GM12878 (cell line): ENCODE results near the gene GTF2IRD1. TPM values are rescaled to one million over a fixed set of nuclear protein-coding genes. Genes with fewer than 3 reads are reported as not detected.

Experiments
- ATAC-seq: fragments of 200-7000 bp; cut with Tn5 transposase; 3 replicates; pipeline ENCODE4 v1.9.1; 2020; ENCODE audit warnings: mild to moderate bottlenecking, moderate library complexity
- BruUV-seq: library from RNA; stranded (reverse); fragments of 400-500 nt; replicated peaks from 2 replicates; lab custom pipeline; 2021; lab: Mats Ljungman, UMichigan
- CTCF ChIA-PET: fragments of 300-600 bp; sonication (Branson Sonifier 250); formaldehyde crosslinking; extraction: SDS; loops from one replicate; lab custom pipeline; 2021; ENCODE audit warnings: inconsistent platforms; lab: Yijun Ruan, JAX
- POLR2A ChIA-PET: fragments of 350-600 bp; formaldehyde crosslinking; extraction: SDS; loops from one replicate; lab custom pipeline; 2021; ENCODE audit warnings: inconsistent platforms; lab: Charles Lee
- RAD21 ChIA-PET: fragments of 300-600 bp; sonication (Branson Sonifier 250); formaldehyde crosslinking; loops from one replicate; lab custom pipeline; 2023; ENCODE audit warnings: antibody characterized with exemption; ENCODE audit not compliant: unreplicated experiment; lab: Charles Lee
- SMC1A ChIA-PET: fragments of 300-600 bp; sonication (Branson Sonifier 250); formaldehyde crosslinking; loops from one replicate; lab custom pipeline; 2023; ENCODE audit not compliant: unreplicated experiment, uncharacterized antibody; lab: Charles Lee
- DNase-seq: peaks from one replicate; pipeline ENCODE4 v3.0.0-alpha.2; 2011; ENCODE audit warnings: low read depth, low spot score
- FAIRE-seq: peaks from 3 replicates; lab custom pipeline; 2011; peaks lifted over from hg19 to GRCh38; lab: Jason Lieb, UNC
- H2AFZ ChIP-seq: 2 replicates; pipeline ENCODE4 v1.6.0; 2011; ENCODE audit warnings: low read depth, low read length, control low read depth; ENCODE audit not compliant: control insufficient read depth
- H3K27ac ChIP-seq: 2 replicates; pipeline ENCODE4 v1.5.1; 2011; ENCODE audit warnings: control low read depth; ENCODE audit not compliant: control insufficient read depth, insufficient read depth
- H3K27me3 ChIP-seq, 2 experiments: replicated peaks in 1 of 2; 2 replicates each; pipeline versions ENCODE4 v1.6.0 to v1.6.1; 2011; ENCODE audit warnings: low read length in 1 of 2; ENCODE audit not compliant: control insufficient read depth in 2 of 2, insufficient read depth in 2 of 2
- H3K36me3 ChIP-seq, 2 experiments: 2 replicates each; pipeline ENCODE4 v1.5.1; 2011; ENCODE audit warnings: low read length in 1 of 2; ENCODE audit not compliant: control insufficient read depth in 2 of 2, insufficient read depth in 2 of 2
- H3K4me1 ChIP-seq: 2 replicates; pipeline ENCODE4 v1.6.1; 2011; ENCODE audit warnings: mild to moderate bottlenecking, low read length, moderate library complexity, mixed read lengths; ENCODE audit not compliant: control insufficient read depth, insufficient read depth
- H3K4me2 ChIP-seq: 2 replicates; pipeline ENCODE4 v1.6.0; 2011; ENCODE audit warnings: control low read depth; ENCODE audit not compliant: control insufficient read depth, insufficient read depth
- H3K4me3 ChIP-seq: fragments of 200-600 bp; sonication (generic); 2 replicates; pipeline ENCODE4 v1.5.1; 2016
- H3K79me2 ChIP-seq: 2 replicates; pipeline ENCODE4 v1.6.0; 2011; ENCODE audit warnings: low read length; ENCODE audit not compliant: control insufficient read depth, insufficient read depth
- H3K9ac ChIP-seq: 2 replicates; pipeline ENCODE4 v1.8.0; 2011; ENCODE audit warnings: low read length, control low read depth, mixed read lengths; ENCODE audit not compliant: control insufficient read depth, insufficient read depth
- H3K9me3 ChIP-seq: replicated peaks from 3 replicates; pipeline ENCODE4 v1.5.1; 2011; ENCODE audit warnings: mild to moderate bottlenecking, low read length; ENCODE audit not compliant: control insufficient read depth, insufficient read depth
- H4K20me1 ChIP-seq: 2 replicates; pipeline ENCODE4 v1.6.0; 2011; ENCODE audit not compliant: control insufficient read depth, insufficient read depth
- HCFC1 ChIP-seq: fragments of 150-350 bp; IDR thresholded peaks from 2 replicates; pipeline ENCODE4 v1.6.1; 2014; ENCODE audit warnings: low read length
- IKZF1 ChIP-seq: fragments of 450-650 bp; conservative IDR thresholded peaks from 2 replicates; pipeline ENCODE4 v1.6.1; 2017; ENCODE audit warnings: antibody characterized with exemption, mild to moderate bottlenecking
- RCOR1 ChIP-seq: conservative IDR thresholded peaks from 2 replicates; pipeline ENCODE4 v1.6.1; 2012; ENCODE audit warnings: low read depth, low read length, improper control_type of control experiment
- ZNF274 ChIP-seq: IDR thresholded peaks from one replicate; pipeline ENCODE4 v1.8.0; 2011; ENCODE audit not compliant: insufficient read length, insufficient read depth
- WGBS: methylation state at CpG from one replicate; pipeline ENCODE4 v1.1.6; 2016; ENCODE audit warnings: low lambda C conversion rate; ENCODE audit not compliant: insufficient replicate concordance, insufficient coverage; ENCODE audit errors: missing lambda C conversion rate; 5-methylcytosine and 5-hydroxymethylcytosine counted together
- in situ Hi-C: fragments of 300-500 bp; cut with MboI; formaldehyde crosslinking; loops from 9 replicates; pipeline ENCODE4 v1.14.3; 2018; ENCODE audit warnings: mixed read lengths
- intact Hi-C: fragments of 100-400 bp; cut with micrococcal nuclease; formaldehyde crosslinking; loops from one replicate; pipeline ENCODE4 v1.14.2; 2022; ENCODE audit not compliant: unreplicated experiment
- polyA plus RNA-seq, 11 experiments: library from polyadenylated mRNA; depleted of rRNA in 4 of 11; unstranded in 6 of 11; stranded (reverse) in 5 of 11; fragments of >200 nt; fragmentation: Nextera tagmentation in 4 of 11; fragmentation: Illumina TruSeq in 1 of 11; extraction: Ambion mirVana in 4 of 11; extraction: Trizol in 1 of 11; gene quantifications; 1 replicate in 1 of 11; 2 replicates in 10 of 11; pipeline versions ENCODE4 v1.2.1 to v1.2.3, GENCODE V29; 2011 to 2016; ENCODE audit warnings: inconsistent platforms in 2 of 11, missing spikeins in 2 of 11, low read depth in 1 of 11
- total RNA-seq, 4 experiments: library from RNA; depleted of rRNA in 3 of 4; stranded (reverse); fragments of >200 nt in 3 of 4; fragmentation: Illumina TruSeq in 1 of 4; extraction: Trizol in 1 of 4; gene quantifications; 2 replicates each; pipeline versions ENCODE4 v1.2.1 to v1.2.3, GENCODE V29; 2013 to 2021
- TF ChIP-seq, protein P1 (sequence below): fragments of 450-650 bp; IDR thresholded peaks from 2 replicates; pipeline ENCODE4 v1.6.1; 2016; ENCODE audit warnings: mild to moderate bottlenecking
- TF ChIP-seq, protein P2 (sequence below): IDR thresholded peaks from 2 replicates; pipeline ENCODE4 v1.6.1; 2011; ENCODE audit warnings: low read depth, low read length, improper control_type of control experiment, borderline replicate concordance
- TF ChIP-seq, protein P3 (sequence below): fragments of 450-650 bp; IDR thresholded peaks from 2 replicates; pipeline ENCODE4 v1.6.1; 2017; ENCODE audit warnings: antibody characterized with exemption, mild to moderate bottlenecking, moderate library complexity
- TF ChIP-seq, protein P4 (sequence below): fragments of 450-650 bp; IDR thresholded peaks from 2 replicates; pipeline ENCODE4 v1.6.1; 2017; ENCODE audit warnings: mild to moderate bottlenecking, moderate library complexity
- TF ChIP-seq, protein P5 (sequence below): IDR thresholded peaks from 2 replicates; pipeline ENCODE4 v1.6.1; 2012; ENCODE audit warnings: low read depth, low read length, improper control_type of control experiment
- TF ChIP-seq, protein P6 (sequence below): fragments of 150-350 bp; IDR thresholded peaks from 2 replicates; pipeline ENCODE4 v1.6.1; 2014; ENCODE audit warnings: mild to moderate bottlenecking, low read depth, low read length

Gene GTF2IRD1
- total and polyA plus RNA-seq, 10 of the 15 experiments (the other 5 are each of a cell fraction or from before 2014, with no cell fraction given), result 0.48 to 3.0 (median 1.3) TPM

DNA sequence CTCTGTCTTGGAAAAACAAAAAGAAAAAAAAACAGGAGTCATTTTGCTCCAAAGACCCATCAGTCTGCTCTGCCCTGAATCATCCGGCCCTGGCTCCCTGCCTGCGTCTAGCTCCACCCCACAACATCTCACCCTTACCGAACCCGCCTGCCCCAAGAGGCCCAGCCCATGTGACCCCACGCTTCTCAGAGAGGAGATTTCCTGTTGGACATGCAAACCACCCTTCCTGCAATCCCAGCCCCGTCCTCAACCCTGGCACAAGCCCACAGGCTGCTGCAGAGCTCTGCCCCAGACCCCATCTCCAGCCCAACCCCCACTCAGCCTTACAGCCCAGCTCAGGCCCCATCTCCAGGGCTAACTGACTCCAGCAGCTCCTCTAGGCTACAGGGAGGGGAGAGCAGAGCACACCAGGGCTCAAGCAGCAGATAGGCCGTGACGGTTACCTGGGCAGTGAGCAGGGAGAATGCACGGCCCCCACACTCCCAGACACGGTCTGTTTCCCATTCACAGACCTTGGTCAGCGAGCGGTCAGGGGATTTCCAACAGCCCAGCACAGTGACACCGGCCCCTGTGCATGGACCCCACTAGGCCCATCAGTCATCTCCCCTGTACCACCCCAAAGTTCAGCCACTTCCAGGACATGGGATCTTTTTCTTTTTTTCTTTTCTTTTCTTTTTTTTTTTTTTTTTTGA, 133.9 kb downstream of the GTF2IRD1 start:
- 2% methylated on average over 13 of the region's 13 CpGs for whole genome bisulfite sequencing
- ChIA-PET RAD21 (interaction anchor here (0.6 to 1.7 kb wide), 14 partner anchors 10 to 84 kb away, joined by 3 to 10 read pairs (median 4); no protein-coding TSS in a partner anchor), SMC1A (interaction anchor here (0.6 to 1.7 kb wide), 15 partner anchors 10 to 168 kb away, joined by 3 to 6 read pairs (median 3); no protein-coding TSS in a partner anchor), POLR2A (interaction anchor here (0.5 to 2.6 kb wide), 10 partner anchors 10 to 460 kb away, joined by 3 to 7 read pairs (median 5); no protein-coding TSS in a partner anchor), CTCF (interaction anchor here (0.6 to 1.6 kb wide), 9 partner anchors 9 to 513 kb away, joined by 3 to 8 read pairs (median 4); no protein-coding TSS in a partner anchor)
- Histone ChIP-seq H3K36me3 (no peaks in the 10 kb centered on the region), H3K27ac (peak overlapping the region; percentile 82), H3K4me1 (peaks cover 24% of the 10 kb centered on the region), H3K9ac (peak overlapping the region; percentile 65), H3K79me2 (no peaks in the 10 kb centered on the region), H2AFZ (peak overlapping the region; percentile 95), H3K9me3 (no peaks in the 10 kb centered on the region), H4K20me1 (no peaks in the 10 kb centered on the region), H3K27me3 (no peaks in the 10 kb centered on the region), H3K4me2 (peak overlapping the region; percentile 96), H3K4me3 (no peak overlapping the region)
- FAIRE-seq (peak; percentile 91), DNase-seq (peak; percentile 70), ATAC-seq (peak; percentile 97)
- intact Hi-C loops, result loop anchor here (2.0 kb wide), 1 partner anchor 71 kb away; no protein-coding TSS in a partner anchor
- in situ Hi-C loops, result no loop called here
- no TSS peak for BruUV-seq
- TF ChIP-seq RCOR1 (no peak), ZNF274 (no peak), IKZF1 (peak; percentile 72), HCFC1 (no peak)
- TF ChIP-seq, protein P1, sequence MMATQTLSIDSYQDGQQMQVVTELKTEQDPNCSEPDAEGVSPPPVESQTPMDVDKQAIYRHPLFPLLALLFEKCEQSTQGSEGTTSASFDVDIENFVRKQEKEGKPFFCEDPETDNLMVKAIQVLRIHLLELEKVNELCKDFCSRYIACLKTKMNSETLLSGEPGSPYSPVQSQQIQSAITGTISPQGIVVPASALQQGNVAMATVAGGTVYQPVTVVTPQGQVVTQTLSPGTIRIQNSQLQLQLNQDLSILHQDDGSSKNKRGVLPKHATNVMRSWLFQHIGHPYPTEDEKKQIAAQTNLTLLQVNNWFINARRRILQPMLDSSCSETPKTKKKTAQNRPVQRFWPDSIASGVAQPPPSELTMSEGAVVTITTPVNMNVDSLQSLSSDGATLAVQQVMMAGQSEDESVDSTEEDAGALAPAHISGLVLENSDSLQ, result peak; percentile 86
- TF ChIP-seq, protein P2, sequence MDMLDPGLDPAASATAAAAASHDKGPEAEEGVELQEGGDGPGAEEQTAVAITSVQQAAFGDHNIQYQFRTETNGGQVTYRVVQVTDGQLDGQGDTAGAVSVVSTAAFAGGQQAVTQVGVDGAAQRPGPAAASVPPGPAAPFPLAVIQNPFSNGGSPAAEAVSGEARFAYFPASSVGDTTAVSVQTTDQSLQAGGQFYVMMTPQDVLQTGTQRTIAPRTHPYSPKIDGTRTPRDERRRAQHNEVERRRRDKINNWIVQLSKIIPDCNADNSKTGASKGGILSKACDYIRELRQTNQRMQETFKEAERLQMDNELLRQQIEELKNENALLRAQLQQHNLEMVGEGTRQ, result peak; percentile 67
- TF ChIP-seq, protein P3, sequence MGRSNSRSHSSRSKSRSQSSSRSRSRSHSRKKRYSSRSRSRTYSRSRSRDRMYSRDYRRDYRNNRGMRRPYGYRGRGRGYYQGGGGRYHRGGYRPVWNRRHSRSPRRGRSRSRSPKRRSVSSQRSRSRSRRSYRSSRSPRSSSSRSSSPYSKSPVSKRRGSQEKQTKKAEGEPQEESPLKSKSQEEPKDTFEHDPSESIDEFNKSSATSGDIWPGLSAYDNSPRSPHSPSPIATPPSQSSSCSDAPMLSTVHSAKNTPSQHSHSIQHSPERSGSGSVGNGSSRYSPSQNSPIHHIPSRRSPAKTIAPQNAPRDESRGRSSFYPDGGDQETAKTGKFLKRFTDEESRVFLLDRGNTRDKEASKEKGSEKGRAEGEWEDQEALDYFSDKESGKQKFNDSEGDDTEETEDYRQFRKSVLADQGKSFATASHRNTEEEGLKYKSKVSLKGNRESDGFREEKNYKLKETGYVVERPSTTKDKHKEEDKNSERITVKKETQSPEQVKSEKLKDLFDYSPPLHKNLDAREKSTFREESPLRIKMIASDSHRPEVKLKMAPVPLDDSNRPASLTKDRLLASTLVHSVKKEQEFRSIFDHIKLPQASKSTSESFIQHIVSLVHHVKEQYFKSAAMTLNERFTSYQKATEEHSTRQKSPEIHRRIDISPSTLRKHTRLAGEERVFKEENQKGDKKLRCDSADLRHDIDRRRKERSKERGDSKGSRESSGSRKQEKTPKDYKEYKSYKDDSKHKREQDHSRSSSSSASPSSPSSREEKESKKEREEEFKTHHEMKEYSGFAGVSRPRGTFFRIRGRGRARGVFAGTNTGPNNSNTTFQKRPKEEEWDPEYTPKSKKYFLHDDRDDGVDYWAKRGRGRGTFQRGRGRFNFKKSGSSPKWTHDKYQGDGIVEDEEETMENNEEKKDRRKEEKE, result no peak
- TF ChIP-seq, protein P4, sequence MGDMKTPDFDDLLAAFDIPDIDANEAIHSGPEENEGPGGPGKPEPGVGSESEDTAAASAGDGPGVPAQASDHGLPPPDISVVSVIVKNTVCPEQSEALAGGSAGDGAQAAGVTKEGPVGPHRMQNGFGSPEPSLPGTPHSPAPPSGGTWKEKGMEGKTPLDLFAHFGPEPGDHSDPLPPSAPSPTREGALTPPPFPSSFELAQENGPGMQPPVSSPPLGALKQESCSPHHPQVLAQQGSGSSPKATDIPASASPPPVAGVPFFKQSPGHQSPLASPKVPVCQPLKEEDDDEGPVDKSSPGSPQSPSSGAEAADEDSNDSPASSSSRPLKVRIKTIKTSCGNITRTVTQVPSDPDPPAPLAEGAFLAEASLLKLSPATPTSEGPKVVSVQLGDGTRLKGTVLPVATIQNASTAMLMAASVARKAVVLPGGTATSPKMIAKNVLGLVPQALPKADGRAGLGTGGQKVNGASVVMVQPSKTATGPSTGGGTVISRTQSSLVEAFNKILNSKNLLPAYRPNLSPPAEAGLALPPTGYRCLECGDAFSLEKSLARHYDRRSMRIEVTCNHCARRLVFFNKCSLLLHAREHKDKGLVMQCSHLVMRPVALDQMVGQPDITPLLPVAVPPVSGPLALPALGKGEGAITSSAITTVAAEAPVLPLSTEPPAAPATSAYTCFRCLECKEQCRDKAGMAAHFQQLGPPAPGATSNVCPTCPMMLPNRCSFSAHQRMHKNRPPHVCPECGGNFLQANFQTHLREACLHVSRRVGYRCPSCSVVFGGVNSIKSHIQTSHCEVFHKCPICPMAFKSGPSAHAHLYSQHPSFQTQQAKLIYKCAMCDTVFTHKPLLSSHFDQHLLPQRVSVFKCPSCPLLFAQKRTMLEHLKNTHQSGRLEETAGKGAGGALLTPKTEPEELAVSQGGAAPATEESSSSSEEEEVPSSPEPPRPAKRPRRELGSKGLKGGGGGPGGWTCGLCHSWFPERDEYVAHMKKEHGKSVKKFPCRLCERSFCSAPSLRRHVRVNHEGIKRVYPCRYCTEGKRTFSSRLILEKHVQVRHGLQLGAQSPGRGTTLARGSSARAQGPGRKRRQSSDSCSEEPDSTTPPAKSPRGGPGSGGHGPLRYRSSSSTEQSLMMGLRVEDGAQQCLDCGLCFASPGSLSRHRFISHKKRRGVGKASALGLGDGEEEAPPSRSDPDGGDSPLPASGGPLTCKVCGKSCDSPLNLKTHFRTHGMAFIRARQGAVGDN, result 0 out of 2 replicates have a peak, but pooled peaks have one; percentile 65
- TF ChIP-seq, protein P5, sequence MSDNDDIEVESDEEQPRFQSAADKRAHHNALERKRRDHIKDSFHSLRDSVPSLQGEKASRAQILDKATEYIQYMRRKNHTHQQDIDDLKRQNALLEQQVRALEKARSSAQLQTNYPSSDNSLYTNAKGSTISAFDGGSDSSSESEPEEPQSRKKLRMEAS, result peak; percentile 39; the same call in 1 of the 2 replicates
- TF ChIP-seq, protein P6, sequence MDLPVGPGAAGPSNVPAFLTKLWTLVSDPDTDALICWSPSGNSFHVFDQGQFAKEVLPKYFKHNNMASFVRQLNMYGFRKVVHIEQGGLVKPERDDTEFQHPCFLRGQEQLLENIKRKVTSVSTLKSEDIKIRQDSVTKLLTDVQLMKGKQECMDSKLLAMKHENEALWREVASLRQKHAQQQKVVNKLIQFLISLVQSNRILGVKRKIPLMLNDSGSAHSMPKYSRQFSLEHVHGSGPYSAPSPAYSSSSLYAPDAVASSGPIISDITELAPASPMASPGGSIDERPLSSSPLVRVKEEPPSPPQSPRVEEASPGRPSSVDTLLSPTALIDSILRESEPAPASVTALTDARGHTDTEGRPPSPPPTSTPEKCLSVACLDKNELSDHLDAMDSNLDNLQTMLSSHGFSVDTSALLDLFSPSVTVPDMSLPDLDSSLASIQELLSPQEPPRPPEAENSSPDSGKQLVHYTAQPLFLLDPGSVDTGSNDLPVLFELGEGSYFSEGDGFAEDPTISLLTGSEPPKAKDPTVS, result no peak
